ENCODE results near the gene MON2. TPM values are rescaled to one million over a fixed set of nuclear protein-coding genes. Genes with fewer than 3 reads are reported as not detected.

The MON2 gene
- total and polyA plus RNA-seq, 2 of the 13 experiments (the other 11 are each of a cell fraction or from before 2014, with no cell fraction given): 10.5 to 24.8 TPM

DNA sequence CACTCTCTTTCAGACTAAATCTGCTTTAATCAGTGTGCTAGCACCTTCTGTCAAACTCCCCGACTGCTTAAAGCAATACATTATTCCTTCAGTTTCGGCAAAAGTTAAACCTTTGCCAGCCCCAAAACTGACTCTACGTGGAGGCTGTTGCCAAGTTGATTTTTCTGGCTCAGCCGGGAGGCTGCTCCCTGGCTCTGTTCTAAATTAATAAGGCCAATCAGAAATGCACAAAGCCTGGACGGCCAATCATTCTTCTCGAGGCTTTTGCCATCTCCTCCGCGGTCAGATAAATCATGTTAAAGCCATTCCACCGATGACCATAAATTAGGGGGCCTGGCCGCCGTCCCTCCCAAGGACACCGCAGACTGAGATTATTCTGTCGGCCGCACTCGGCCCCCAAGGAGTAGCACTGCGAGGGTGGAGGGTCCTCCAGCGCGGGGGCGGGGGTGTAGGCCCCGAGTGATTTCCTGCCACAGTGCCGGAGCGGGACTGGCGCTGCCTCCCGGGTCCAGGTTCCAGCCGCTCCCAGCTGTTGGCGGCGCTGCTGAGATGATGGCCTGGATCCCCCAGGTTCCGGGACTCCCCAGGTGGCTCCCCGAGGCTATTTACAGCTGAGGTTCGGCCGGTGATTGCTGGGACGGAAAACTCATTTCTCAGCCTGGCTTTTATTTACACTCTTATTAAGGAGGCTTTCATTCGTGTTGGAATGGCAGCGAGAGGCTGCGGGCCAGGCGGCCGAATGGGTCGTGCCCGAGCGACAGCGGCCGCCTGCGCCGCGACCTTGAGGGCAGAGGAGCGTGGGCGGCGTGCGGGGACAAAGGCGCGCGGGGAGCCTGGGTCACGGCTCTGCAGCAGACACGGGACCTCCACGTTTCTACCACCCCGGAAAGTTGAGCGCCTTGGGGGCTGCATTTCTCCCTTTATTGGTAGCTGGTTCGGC lies 165.1 kb downstream of the MON2 start (continued):
- TF ChIP-seq, protein P1, sequence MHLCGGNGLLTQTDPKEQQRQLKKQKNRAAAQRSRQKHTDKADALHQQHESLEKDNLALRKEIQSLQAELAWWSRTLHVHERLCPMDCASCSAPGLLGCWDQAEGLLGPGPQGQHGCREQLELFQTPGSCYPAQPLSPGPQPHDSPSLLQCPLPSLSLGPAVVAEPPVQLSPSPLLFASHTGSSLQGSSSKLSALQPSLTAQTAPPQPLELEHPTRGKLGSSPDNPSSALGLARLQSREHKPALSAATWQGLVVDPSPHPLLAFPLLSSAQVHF (CRISPR knock-in tag; IDR thresholded peaks at IDR 0.05): no peak
- no peak for TF ChIP-seq ZZZ3 (CRISPR knock-in tag; IDR thresholded peaks at IDR 0.05; ENCODE audit: borderline replicate concordance)
- no peak for TF ChIP-seq SMYD3 (CRISPR knock-in tag; IDR thresholded peaks at IDR 0.05)
- peak; percentile 59; the same call in 1 of the 2 replicates for TF ChIP-seq ZNF274 (CRISPR knock-in tag; IDR thresholded peaks at IDR 0.05)
- 0 out of 2 replicates have a peak, but pooled peaks have one; percentile 47 for TF ChIP-seq ZNF614 (CRISPR knock-in tag; IDR thresholded peaks at IDR 0.05; ENCODE audit: borderline replicate concordance)
- TF ChIP-seq ZNF792 (CRISPR knock-in tag; IDR thresholded peaks at IDR 0.05): peak; percentile 9; the same call in 1 of the 2 replicates
- TF ChIP-seq SRSF9 (IDR thresholded peaks at IDR 0.05; ENCODE audit: borderline replicate concordance, insufficient read depth, low read depth, low read length, poor library complexity, severe bottlenecking): no peak
- TF ChIP-seq SUZ12 (IDR thresholded peaks at IDR 0.05; ENCODE audit: low read depth, low read length): no peak
- peak; percentile 63; the same call in 1 of the 2 replicates for TF ChIP-seq ZNF563 (CRISPR knock-in tag; IDR thresholded peaks at IDR 0.05)
- TF ChIP-seq LCORL (IDR thresholded peaks at IDR 0.05): no peak
- peak; percentile 49; the same call in 1 of the 2 replicates for TF ChIP-seq LCORL (CRISPR knock-in tag; IDR thresholded peaks at IDR 0.05)
- TF ChIP-seq, protein P2, sequence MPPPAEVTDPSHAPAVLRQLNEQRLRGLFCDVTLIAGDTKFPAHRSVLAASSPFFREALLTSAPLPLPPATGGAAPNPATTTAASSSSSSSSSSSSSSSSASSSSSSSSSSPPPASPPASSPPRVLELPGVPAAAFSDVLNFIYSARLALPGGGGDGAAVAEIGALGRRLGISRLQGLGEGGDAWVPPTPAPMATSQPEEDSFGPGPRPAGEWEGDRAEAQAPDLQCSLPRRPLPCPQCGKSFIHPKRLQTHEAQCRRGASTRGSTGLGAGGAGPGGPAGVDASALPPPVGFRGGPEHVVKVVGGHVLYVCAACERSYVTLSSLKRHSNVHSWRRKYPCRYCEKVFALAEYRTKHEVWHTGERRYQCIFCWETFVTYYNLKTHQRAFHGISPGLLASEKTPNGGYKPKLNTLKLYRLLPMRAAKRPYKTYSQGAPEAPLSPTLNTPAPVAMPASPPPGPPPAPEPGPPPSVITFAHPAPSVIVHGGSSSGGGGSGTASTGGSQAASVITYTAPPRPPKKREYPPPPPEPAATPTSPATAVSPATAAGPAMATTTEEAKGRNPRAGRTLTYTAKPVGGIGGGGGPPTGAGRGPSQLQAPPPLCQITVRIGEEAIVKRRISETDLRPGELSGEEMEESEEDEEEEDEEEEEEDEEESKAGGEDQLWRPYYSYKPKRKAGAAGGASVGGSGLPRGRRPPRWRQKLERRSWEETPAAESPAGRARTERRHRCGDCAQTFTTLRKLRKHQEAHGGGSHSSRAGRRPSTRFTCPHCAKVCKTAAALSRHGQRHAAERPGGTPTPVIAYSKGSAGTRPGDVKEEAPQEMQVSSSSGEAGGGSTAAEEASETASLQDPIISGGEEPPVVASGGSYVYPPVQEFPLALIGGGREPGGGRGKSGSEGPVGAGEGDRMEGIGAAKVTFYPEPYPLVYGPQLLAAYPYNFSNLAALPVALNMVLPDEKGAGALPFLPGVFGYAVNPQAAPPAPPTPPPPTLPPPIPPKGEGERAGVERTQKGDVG (CRISPR knock-in tag; IDR thresholded peaks at IDR 0.05; ENCODE audit: borderline replicate concordance): no peak
- TF ChIP-seq, protein P3, sequence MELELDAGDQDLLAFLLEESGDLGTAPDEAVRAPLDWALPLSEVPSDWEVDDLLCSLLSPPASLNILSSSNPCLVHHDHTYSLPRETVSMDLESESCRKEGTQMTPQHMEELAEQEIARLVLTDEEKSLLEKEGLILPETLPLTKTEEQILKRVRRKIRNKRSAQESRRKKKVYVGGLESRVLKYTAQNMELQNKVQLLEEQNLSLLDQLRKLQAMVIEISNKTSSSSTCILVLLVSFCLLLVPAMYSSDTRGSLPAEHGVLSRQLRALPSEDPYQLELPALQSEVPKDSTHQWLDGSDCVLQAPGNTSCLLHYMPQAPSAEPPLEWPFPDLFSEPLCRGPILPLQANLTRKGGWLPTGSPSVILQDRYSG (CRISPR knock-in tag; IDR thresholded peaks at IDR 0.05): no peak
- no peak for TF ChIP-seq CHCHD3 (CRISPR knock-in tag; IDR thresholded peaks at IDR 0.05)
- TF ChIP-seq ZNF251 (CRISPR knock-in tag; IDR thresholded peaks at IDR 0.05): no peak
- TF ChIP-seq MED8 (CRISPR knock-in tag; IDR thresholded peaks at IDR 0.05; ENCODE audit: insufficient replicate concordance): peak; percentile 68
- TF ChIP-seq, protein P4, sequence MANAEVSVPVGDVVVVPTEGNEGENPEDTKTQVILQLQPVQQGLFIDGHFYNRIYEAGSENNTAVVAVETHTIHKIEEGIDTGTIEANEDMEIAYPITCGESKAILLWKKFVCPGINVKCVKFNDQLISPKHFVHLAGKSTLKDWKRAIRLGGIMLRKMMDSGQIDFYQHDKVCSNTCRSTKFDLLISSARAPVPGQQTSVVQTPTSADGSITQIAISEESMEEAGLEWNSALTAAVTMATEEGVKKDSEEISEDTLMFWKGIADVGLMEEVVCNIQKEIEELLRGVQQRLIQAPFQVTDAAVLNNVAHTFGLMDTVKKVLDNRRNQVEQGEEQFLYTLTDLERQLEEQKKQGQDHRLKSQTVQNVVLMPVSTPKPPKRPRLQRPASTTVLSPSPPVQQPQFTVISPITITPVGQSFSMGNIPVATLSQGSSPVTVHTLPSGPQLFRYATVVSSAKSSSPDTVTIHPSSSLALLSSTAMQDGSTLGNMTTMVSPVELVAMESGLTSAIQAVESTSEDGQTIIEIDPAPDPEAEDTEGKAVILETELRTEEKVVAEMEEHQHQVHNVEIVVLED (CRISPR knock-in tag; IDR thresholded peaks at IDR 0.05; ENCODE audit: borderline replicate concordance): peak; percentile 34; the same call in 1 of the 2 replicates
- peak; percentile 44; the same call in 1 of the 2 replicates for TF ChIP-seq ZNF333 (CRISPR knock-in tag; IDR thresholded peaks at IDR 0.05; ENCODE audit: borderline replicate concordance)
